ENCODE results near the gene KSR2. TPM values are rescaled to one million over a fixed set of nuclear protein-coding genes. Genes with fewer than 3 reads are reported as not detected.

The KSR2 gene
- total RNA-seq, 1 donor from 2014 or later = not detected

GRCh38 chr12:117854339-117855012, 114.3 kb downstream of the KSR2 start:
- TF ChIP-seq CTCF (IDR thresholded peaks at IDR 0.05; ENCODE audit: insufficient read depth, low read length, severe bottlenecking) = peak; percentile 78
- Histone ChIP-seq H3K27me3 (ENCODE audit: control insufficient read depth, insufficient read depth, low read length) (no peaks in the 10 kb centered on the region), H3K36me3 (ENCODE audit: control insufficient read depth, insufficient read depth, low read length) (no peaks in the 10 kb centered on the region), H3K4me3 (ENCODE audit: low read depth, low read length) (no peak overlapping the region)
- DNase-seq (ENCODE audit: low read depth) (peak; percentile 38), FAIRE-seq (peak; percentile 32)

- Histone ChIP-seq H3K36me3 (ENCODE audit: control insufficient read depth, insufficient read depth, low read length) (no peaks in the 10 kb centered on the region), H3K27me3 (ENCODE audit: control insufficient read depth, insufficient read depth, low read length) (no peaks in the 10 kb centered on the region), H3K4me3 (ENCODE audit: low read depth, low read length) (no peak overlapping the region)
- DNase-seq (ENCODE audit: low read depth) (peak; percentile 74), FAIRE-seq (no peak)
- TF ChIP-seq CTCF (IDR thresholded peaks at IDR 0.05; ENCODE audit: insufficient read depth, low read length, severe bottlenecking) = no peak
Observed at GRCh38 chr12:117853600-117853999, 115.2 kb downstream of the KSR2 start.

- Histone ChIP-seq H3K27me3 (ENCODE audit: control insufficient read depth, insufficient read depth, low read length) (no peaks in the 10 kb centered on the region), H3K36me3 (ENCODE audit: control insufficient read depth, insufficient read depth, low read length) (no peaks in the 10 kb centered on the region), H3K4me3 (ENCODE audit: low read depth, low read length) (no peak overlapping the region)
- TF ChIP-seq CTCF (IDR thresholded peaks at IDR 0.05; ENCODE audit: insufficient read depth, low read length, severe bottlenecking) = peak; percentile 83
- DNase-seq (ENCODE audit: low read depth) = peak; percentile 33
- no peak for FAIRE-seq
Observed at GRCh38 chr12:117850048-117850447, 118.7 kb downstream of the KSR2 start.

- Histone ChIP-seq H3K27me3 (ENCODE audit: control insufficient read depth, insufficient read depth, low read length) (no peaks in the 10 kb centered on the region), H3K36me3 (ENCODE audit: control insufficient read depth, insufficient read depth, low read length) (no peaks in the 10 kb centered on the region), H3K4me3 (ENCODE audit: low read depth, low read length) (no peak overlapping the region)
- FAIRE-seq (no peak), DNase-seq (ENCODE audit: low read depth) (no peak)
- no peak for TF ChIP-seq CTCF (IDR thresholded peaks at IDR 0.05; ENCODE audit: insufficient read depth, low read length, severe bottlenecking)
Observed at GRCh38 chr12:117847371-117847770, 121.4 kb downstream of the KSR2 start.

- FAIRE-seq (no peak), DNase-seq (ENCODE audit: low read depth) (no peak)
- H3K36me3 ChIP-seq (ENCODE audit: control insufficient read depth, insufficient read depth, low read length) = no peaks in the 10 kb centered on the region
- no peaks in the 10 kb centered on the region for H3K27me3 ChIP-seq (ENCODE audit: control insufficient read depth, insufficient read depth, low read length)
- TF ChIP-seq CTCF (IDR thresholded peaks at IDR 0.05; ENCODE audit: insufficient read depth, low read length, severe bottlenecking) = no peak
- no peak overlapping the region for H3K4me3 ChIP-seq (ENCODE audit: low read depth, low read length)
Observed at GRCh38 chr12:117845271-117845904, 123.4 kb downstream of the KSR2 start.
